ENCODE data around the gene OR2S2.
"Not testable (repeated sequence)": the region's sequence is repeated elsewhere in the genome, so short reads cannot be mapped to it uniquely, and the experiment has no call there.

OR2S2 gene

GRCh38 chr9:35958104-35958837 lies at the start of gene OR2S2:
OR2S2 (minus strand) TSS chr9:35958154; CDS start chr9:35958098, 56 bp downstream.
- no peak for DNase-seq

GRCh38 chr9:36007316-36007708 lies 49.4 kb upstream of the OR2S2 start:
- no peak for DNase-seq

GRCh38 chr9:36006549-36007315 lies 48.8 kb upstream of the OR2S2 start:
- DNase-seq, result no peak

- no peak for DNase-seq
Observed at GRCh38 chr9:36005891-36006290, 47.9 kb upstream of the OR2S2 start.

GRCh38 chr9:35998333-35998732 lies 40.4 kb upstream of the OR2S2 start:
- no peak for DNase-seq

GRCh38 chr9:35997016-35997415 lies 39.1 kb upstream of the OR2S2 start:
- not testable (repeated sequence) for DNase-seq

- DNase-seq, result no peak
Observed at GRCh38 chr9:35996358-35996970, 38.5 kb upstream of the OR2S2 start.

- DNase-seq, result no peak
Observed at GRCh38 chr9:35994959-35995358, 37.0 kb upstream of the OR2S2 start.

- DNase-seq, result no peak
Observed at GRCh38 chr9:35993976-35994720, 36.2 kb upstream of the OR2S2 start.

- not testable (repeated sequence) for DNase-seq
Observed at GRCh38 chr9:35993136-35993535, 35.2 kb upstream of the OR2S2 start.

- no peak for DNase-seq
Observed at GRCh38 chr9:35990155-35990554, 32.2 kb upstream of the OR2S2 start.

- no peak for DNase-seq
Observed at GRCh38 chr9:35984021-35984420, 26.1 kb upstream of the OR2S2 start.

- no peak for DNase-seq
Observed at GRCh38 chr9:35981699-35982098, 23.7 kb upstream of the OR2S2 start.

GRCh38 chr9:35980289-35981011 lies 22.5 kb upstream of the OR2S2 start:
- DNase-seq, result no peak

GRCh38 chr9:35978792-35979191 lies 20.8 kb upstream of the OR2S2 start:
- no peak for DNase-seq

GRCh38 chr9:35976726-35977125 lies 18.8 kb upstream of the OR2S2 start:
- DNase-seq, result no peak

- no peak for DNase-seq
Observed at GRCh38 chr9:35974800-35975199, 16.8 kb upstream of the OR2S2 start.

GRCh38 chr9:35972093-35972492 lies 14.1 kb upstream of the OR2S2 start:
- peak; percentile 42 for DNase-seq

GRCh38 chr9:35967042-35967441 lies 9.1 kb upstream of the OR2S2 start:
- DNase-seq, result no peak

GRCh38 chr9:35966433-35966832 lies 8.5 kb upstream of the OR2S2 start:
- no peak for DNase-seq

- no peak for DNase-seq
Observed at GRCh38 chr9:35965011-35965410, 7.1 kb upstream of the OR2S2 start.

- DNase-seq, result no peak
Observed at GRCh38 chr9:35962126-35962906, 4.4 kb upstream of the OR2S2 start.
